Amygdala (tissue), 56 donors: ENCODE data around the gene RAPGEF1.
"Not testable (repeated sequence)": the region's sequence is repeated elsewhere in the genome, so short reads cannot be mapped to it uniquely, and the experiment has no call there.

ENCODE experiments used
- DNase-seq, 56 donors: peaks; one replicate each; lab custom pipeline; 2025; lab: John Stamatoyannopoulos, UW

Gene RAPGEF1

DNA sequence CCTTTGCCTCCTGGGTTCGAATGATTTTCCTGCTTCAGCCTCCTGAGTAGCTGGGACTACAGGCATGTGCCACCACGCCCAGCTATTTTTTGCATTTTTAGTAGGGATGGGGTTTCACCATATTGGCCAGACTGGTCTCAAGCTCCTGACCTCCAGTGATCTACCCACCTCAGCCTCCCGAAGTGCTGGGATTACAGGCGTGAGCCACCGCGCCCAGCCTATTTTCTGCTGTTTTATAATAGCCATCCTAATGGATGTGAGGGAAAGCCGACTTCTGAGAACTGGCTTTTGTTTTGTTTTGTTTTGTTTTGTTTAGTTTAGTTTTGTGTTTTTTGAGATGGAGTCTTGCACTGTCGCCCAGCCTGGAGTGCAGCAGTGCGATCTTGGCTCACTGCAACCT, 13.9 kb upstream of the RAPGEF1 start:
- DNase-seq: not testable (repeated sequence)

DNA sequence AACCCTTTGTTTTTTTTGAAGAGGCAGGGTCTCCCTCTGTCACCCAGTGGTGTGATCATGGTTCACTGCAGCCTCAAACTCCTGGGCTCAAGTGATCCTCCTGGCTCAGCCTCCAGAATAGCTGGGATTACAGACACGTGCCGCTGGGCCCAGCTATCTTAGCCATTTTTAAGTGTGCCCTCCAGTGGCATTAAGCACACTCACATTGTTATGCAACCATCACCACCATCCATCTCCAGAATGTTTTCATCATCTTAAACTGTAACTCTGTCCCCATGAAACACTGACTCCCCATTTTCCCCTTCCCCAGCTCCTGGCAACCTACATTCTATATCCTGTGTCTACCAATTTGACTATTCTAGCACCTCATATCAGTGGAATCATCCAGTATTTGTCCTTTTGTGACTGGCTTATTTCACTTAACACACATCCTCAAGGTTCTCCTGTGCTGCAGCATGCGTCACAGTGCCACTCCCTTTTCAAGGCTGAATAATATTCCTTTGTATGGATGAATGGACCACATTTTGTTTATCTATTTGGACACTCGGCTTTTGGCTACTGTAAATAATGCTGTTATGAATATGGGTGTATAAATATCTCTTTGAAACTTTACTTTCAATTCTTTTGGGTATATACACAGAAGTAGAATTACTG, 12.5 kb upstream of the RAPGEF1 start:
- no peak for DNase-seq

DNA sequence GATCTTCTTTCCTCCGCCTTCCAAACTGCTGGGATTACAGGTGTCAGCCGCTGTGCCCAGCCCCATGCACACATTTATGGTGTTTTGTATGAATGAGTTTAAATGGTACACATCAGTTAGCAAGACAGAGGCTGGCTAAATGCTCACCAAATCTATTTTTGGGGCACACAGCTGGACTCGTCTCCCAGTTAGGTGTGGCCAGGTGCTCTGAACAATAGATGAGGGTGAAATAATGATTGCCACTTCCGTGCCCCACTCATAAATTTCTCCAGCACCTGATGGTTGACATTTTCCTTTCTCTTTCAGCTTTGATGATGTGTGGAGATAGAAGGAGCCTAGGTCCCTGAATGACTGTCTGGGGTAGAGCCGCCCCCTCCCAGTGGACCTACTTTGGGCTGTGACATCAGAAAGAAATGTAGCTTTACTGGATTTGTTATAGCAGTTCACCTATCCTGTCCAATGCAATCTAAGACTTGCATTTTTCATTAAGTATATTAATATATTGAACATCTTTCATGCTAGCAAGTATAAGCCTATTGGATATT, 8.6 kb upstream of the RAPGEF1 start:
- DNase-seq: no peak

DNA sequence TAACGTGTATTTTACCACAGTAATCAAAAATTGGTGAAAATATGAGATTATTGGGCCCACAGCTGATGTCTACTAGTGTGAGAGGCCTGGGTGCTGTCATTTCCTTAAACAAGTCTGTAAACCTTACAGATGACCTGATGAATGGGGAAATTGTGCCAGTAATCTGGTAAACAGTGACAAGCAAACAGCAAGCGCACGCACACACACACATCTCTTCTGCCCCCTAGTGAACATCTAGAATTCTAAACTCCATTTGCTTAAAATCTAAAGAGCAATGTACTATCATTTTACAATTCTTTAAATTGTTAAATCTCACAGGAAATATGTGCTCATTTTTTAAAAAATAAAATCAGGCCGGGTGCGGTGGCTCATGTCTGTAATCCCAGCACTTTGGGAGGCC, 7.5 kb upstream of the RAPGEF1 start:
- DNase-seq: peak in 6 of 56 donors; percentile 14 to 42 (median 30)

DNA sequence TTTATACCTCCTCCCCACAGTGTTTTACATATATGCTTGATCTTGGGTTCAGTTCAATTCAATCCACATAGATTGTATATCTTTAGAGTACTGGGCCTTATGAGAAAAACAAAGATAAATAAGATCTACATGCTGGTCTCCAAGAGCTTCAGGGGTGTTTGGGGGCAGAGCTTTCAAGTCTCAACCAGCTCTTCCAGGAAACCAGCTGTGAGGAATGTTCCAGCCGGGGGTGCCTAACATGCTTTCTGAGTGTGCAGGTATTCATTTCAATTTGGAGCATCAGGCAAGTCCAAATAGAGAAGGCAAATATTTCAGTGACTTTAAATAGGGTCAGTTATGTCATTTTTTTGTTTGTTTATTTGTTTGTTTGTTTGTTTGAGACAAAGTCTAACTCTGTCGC, 5.7 kb upstream of the RAPGEF1 start:
- no peak for DNase-seq

DNA sequence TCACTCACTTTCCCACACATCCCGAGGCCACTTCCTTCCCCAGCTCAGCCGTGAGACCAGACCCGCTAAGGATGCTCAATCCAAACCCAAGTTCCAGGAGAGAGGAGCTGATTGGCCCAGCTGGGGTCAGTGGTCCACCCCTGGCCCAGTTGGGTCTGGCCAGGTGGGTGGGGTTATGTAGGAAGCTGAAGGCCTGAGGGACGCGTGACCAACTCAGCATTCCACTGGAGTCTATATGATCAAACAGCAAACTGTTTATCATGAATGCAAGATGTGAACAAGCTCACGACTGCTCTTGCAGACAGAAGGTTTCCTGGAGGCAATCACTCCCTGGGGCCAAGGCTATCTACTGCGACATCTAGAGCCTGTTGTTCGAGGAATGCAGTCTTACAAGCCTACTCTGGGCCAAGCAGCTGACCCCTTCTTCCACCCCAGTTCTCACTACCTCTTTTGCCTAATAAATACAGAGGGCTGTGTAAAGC, 4.9 kb upstream of the RAPGEF1 start:
- DNase-seq: peak in 9 of 56 donors; percentile 18 to 51 (median 38)

DNA sequence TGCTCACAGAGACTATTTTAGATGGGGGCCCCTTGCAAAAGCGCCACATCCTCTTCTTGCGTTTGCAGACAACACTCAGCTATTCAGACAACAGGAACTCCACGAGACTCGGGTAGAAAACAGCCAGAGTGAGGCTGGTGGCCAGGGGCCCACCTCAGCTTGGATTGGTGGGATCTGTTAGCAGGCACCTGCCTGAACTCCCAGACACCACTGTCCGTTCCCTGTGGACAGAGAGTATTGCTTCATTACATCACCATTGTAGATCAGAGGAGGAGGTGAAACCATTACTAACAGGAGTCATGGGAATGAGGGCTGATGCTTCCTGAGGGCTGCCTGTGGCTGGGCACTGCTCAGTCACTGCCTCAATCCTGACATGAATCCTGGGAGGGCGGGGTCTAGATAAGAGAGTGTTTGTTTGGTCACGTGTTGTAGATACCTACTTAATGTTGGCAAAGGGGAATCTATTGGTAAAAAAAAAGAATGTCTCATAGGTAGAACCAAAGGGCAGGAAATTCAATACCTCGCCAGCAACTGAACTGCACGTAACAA, 4.4 kb upstream of the RAPGEF1 start:
- DNase-seq: peak in 11 of 56 donors; percentile 13 to 52 (median 23)

DNA sequence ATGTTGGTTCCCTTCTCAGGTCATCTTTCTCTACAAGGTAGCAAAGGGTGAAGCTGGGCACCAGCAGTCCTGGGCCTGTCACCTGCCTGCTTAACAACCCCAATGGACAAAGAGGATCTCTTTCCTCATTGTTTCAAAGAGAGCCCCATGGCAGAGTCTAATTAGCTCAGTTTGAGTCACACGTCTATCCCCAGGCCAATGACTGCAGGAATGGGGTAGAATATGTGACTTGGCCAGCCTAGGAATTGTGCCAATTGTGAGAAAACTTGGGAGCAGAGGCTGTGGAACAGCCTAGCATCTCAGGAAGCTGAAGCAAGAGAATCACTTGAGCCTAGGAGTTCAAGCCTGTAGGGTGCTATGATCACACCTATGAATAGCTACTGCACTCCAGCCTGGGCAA, 3.6 kb upstream of the RAPGEF1 start:
- no peak for DNase-seq

DNA sequence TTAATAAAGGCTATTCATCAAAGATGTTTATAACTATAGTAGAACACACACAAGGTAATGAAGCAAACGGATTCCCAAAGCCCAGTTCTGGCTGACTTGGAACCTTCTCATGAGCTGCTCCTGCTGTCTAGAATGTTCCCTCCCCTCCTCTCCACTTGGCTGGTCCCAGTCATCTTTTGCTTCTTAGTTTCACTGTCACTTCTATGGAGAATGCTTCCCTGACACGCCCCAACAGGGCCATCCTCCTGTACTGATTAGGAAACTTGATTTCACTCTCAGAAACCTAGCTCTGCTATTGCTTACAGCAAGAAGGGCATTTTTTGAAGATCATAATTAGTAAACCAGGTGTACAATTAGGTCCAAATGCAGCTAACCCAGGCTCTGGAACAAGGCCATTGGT, 3.2 kb upstream of the RAPGEF1 start:
- no peak for DNase-seq

DNA sequence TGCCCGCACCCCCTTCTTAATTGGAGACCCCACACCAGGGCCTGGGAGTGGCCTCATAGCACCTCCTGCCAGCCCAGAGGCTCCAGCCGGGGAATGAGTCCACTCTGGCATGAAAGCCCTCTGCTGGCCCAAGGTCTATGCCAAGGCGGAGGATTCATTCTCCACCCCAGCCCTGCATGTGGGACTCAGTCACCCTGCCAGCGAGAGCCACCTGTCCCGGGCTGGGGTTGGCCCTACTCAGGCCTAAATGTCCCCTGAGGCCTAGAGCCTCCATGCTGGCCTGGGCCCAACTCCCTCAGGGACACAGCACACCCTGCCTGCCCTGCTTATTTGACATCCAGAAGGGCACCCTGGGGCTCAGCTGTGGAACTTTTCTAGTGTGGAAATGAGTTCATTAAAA, 1.0 kb upstream of the RAPGEF1 start:
- DNase-seq: no peak

DNA sequence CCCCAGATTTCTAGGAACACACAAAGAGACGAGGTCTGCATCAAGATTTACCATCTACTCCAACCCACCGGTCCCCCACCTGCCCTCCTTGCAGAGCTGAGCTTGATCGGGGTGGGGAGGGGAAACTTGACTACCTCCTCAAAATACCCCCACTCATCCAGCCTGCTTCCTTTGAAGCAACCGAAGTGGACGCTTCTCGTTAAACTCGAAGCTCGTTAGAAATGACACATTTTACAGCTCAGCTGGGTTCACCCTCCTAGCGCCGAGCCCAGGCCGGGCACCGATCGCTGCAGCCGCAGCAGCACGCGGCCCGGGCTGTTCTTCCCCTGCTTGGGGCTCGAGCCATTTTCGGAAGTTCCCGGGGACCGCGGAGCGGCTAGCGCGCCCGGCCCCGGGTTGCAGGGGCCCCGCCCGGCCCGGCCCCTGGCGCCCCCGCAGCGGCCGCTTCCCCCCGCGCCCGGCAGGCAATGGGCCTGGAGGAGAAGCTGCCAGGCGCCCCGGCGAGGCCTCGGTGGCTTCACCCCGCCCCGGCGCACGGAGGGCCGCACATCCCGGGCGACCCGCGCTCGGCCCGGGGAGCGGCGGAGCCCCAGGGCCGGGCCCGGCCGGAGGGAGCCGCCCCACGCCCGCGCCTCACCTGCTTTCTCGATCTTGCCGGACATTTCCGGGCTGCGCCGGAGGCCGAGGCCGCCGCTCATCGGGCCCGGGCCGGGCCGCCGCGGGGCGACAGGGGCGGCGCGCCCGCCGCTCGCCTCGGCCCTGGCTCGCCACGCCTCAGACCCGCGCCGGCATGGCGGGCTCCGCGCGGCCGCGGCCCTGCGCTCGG, 530 bp downstream of the RAPGEF1 start:
- DNase-seq: peak in 15 of 56 donors; percentile 14 to 65 (median 31)

DNA sequence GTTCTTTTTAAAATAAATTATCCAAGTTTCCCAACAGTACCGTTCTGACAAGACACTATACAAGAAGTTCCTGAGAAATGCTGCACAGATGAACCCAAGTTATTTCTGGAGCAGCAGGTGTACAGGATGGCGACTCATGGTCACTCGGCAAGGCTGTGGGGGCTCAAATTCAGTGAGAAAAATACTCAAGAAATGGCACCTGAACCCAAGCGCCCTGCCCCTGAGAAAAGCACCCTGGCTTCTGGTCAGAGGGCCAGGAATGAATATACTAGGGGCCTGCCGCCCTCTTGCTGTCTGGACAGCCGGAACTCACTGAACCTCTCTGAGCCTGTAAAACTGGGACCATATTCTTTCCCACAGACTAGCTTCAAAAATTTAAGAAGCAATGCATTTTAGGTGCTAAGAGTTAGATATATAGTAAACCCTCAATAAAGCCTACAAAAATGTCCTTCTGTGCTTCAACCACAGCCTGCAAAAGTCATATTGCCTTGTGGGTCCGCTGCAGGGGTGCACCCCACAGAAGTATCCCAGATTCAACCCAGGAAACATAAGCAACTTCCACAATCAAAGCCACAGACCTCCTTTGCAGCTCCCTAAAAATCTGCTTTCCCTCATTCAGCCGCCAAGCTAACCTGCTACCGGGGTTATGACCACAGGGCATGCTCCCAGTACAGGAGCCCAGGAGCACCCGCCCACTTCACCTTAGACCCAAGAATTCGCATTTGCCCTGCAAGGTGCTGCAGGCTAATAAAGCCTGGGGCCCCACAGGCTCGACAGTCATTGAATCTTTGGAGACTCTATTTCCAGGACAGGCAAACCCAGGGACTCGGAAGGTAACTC, 1.4 kb downstream of the RAPGEF1 start:
- DNase-seq: no peak

DNA sequence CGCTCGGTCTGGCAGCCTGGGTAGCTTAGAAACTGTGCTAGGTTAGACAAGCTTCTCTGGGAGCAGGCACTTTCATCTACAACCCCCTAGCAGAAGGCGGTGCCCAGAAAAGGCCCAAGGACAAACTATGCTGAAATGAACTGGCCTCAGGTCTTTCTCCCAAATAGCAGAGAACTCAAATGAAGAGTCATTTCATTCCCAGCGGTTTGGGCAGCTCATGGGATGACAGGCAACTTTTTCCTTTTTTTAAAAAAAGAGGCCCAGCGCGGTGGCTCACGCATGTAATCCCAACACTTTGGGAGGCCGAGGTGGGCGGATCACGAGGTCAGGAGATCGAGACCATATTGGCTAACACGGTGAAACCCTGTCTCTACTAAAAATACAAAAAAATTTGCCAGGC, 2.5 kb downstream of the RAPGEF1 start:
- no peak for DNase-seq

DNA sequence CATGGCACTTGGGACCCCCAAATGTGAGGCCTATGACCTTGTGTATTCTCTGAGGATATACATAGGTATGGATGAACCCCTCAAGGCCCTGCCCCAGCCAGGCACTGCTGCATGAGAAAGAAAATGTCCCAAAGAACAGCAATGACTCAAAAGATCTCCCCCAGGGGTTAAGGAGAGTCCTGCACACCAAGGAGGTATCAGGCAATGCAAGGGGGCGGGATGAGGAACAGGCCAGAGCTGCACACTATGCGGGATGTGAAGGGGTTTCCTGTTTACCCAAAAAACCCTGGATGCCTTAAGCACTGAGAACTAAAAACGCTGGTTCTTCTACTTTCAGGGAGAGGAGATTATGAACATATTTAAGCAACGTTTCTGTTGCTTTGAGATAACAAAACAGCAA, 3.4 kb downstream of the RAPGEF1 start:
- no peak for DNase-seq

DNA sequence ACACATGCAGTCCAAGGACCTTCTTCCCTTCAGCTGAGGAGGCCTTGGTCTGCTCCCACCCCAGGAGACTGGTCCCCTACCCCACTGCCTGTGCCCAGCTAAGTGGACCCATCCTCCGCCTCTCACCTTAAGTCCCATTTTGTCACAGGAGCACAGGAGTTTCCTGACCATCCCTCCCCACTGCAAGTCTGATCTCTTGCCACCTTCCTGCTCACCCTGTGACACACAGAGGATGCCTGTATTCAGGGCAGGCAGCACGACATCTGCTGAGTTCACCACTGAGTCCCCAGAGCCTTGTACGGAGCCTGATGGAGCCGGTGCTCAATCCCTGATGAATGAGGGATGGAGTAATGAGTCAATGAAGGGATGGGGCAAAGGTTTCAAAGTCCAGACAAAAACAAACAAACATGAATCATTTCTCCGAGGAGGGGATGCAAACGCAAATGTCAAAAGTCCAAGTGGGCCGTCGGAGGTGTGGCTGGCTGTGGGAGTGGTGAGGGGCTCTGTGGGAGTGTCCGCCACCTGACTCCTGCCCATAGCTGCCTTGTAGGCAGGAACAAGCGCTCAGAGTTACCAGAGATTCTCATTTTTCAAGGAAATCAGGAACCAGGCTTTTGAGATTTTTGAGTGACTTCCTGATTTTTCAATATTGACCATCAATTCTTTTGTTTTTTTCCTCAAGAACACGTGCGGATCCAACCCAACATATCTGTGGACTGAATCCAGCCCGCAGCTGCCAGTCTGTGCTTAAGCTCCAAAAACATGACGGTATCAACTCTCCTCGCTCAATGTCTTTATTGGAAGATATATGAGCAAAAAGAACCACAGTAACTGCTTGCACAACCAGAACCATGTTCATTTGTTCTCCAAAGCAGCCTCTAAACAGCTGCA, 4.4 kb downstream of the RAPGEF1 start:
- DNase-seq: no peak

DNA sequence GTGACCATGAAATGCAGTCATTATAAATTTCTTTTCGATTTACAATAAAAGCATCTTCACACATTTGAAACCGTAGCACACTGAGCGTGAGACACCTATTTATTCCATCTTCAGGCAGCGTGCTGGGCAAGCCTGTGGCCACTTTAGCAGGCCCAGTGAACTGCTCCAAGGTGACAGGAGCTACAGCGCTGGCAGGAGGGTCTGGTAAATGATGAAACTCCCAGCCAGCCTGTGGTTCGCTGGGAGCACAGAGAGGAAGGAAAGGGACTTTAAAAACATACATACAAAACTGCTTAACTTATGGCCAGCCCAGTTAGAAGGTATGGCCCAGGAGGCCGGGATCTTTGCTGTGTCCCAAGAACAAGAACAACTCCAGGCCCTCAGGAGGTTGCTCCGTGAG, 5.1 kb downstream of the RAPGEF1 start:
- DNase-seq: no peak

DNA sequence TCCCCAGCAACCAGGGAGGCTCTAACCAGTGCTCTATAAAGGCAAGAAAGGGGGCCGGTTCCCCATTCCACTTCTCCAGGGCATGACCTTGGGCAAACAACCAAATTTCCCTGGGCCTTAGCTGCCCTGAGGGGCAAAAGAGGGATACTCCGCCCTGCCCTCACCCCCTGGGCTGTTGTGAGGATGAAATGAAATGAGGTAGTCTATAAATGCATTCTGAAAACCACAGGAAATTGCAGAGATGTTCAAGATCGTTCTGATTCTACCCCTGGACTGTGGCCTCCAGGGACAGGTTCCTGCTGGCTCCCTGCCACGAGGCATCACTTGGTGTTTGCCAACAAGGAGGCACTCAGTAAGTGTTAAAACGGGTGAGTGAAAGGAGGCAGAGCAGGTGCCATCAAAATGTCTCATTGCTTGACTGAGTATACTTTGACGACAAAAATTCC, 5.7 kb downstream of the RAPGEF1 start:
- DNase-seq: no peak

DNA sequence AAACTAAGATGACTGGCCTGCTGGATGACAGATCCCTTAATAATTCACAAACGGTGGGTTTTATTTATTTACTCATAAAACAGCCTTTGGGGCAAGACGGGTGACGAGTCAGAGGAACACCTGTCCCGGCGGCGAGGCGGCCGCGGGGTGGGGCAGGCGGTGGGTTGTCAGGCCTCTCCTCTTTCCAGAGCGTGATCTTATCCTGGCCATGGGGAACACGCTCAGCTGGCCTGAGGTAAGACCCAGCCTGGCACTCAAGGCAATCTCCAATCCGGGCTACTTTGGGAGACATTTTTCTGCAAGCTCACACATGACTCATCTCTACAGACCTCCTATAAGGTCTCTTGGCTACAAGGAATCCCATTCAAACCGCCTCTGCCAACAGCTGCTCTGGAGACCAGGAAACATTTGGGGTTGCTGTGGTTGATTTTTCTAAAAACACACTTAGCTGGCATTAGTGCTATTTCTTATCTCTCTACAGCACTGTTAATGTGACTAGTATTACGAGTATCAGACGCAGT, 6.3 kb downstream of the RAPGEF1 start:
- no peak for DNase-seq

DNA sequence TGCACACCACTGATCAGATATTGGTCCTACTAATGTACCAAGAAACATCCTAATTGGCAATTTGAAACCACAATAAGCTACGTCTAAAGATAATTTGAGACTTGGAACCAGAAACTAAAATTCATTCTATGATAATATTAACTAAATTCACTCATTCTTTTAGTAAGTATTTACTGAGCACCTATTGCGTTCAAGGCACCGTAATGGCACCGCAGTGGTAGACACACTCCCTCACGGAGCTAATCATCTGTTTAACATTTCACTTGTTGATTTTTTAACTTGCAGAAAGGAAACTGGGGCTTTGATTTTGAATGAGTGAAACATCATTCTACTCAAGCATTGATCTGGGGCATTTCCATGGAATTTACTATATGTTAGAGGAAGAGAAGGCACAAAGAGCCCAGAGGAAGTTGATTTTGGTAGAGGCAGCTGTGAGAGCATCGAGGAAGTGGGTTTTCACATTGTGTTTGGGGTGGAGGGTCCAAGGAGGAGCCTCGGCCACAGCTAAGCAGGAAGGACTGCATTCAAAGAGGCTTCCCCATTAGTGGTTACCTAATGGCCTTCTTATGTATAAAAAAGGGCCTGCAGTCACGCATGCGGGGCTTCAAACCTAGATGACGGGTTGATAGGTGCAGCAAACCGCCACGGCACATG, 7.1 kb downstream of the RAPGEF1 start:
- DNase-seq: no peak
